HG03442 (cell line): Measurements from ENCODE around the gene NDFIP2.
"Not testable (repeated sequence)": the region's sequence is repeated elsewhere in the genome, so short reads cannot be mapped to it uniquely, and the experiment has no call there.

Experiments used
- ATAC-seq: cut with Tn5 transposase; IDR thresholded peaks from one replicate; pipeline ENCODE4 v1.9.1; 2021; ENCODE audit warnings: mild to moderate bottlenecking, moderate library complexity; ENCODE audit not compliant: unreplicated experiment

Gene NDFIP2

GRCh38 chr13:79531542-79532254, 50.7 kb downstream of the NDFIP2 start:
- ATAC-seq: no peak

- no peak for ATAC-seq
Observed at GRCh38 chr13:79532576-79532975, 51.6 kb downstream of the NDFIP2 start.

- no peak for ATAC-seq
Observed at GRCh38 chr13:79533781-79534400, 52.9 kb downstream of the NDFIP2 start.

- ATAC-seq: no peak
Observed at GRCh38 chr13:79534596-79534995, 53.6 kb downstream of the NDFIP2 start.

- ATAC-seq: no peak
Observed at GRCh38 chr13:79538757-79539156, 57.8 kb downstream of the NDFIP2 start.

GRCh38 chr13:79540504-79540903, 59.5 kb downstream of the NDFIP2 start:
- ATAC-seq: no peak

- ATAC-seq: peak; percentile 64
Observed at GRCh38 chr13:79541426-79542049, 60.6 kb downstream of the NDFIP2 start.

- no peak for ATAC-seq
Observed at GRCh38 chr13:79543883-79544282, 62.9 kb downstream of the NDFIP2 start.

- no peak for ATAC-seq
Observed at GRCh38 chr13:79547211-79548195, 66.5 kb downstream of the NDFIP2 start.

GRCh38 chr13:79548902-79549301, 67.9 kb downstream of the NDFIP2 start:
- no peak for ATAC-seq

GRCh38 chr13:79549355-79550106, 68.6 kb downstream of the NDFIP2 start:
- ATAC-seq: no peak

- no peak for ATAC-seq
Observed at GRCh38 chr13:79557666-79558065, 76.7 kb downstream of the NDFIP2 start.

GRCh38 chr13:79560954-79561353, 80.0 kb downstream of the NDFIP2 start:
- no peak for ATAC-seq

GRCh38 chr13:79562557-79562956, 81.6 kb downstream of the NDFIP2 start:
- no peak for ATAC-seq

GRCh38 chr13:79566118-79566517, 85.2 kb downstream of the NDFIP2 start:
- no peak for ATAC-seq

GRCh38 chr13:79571147-79571546, 90.2 kb downstream of the NDFIP2 start:
- no peak for ATAC-seq

GRCh38 chr13:79573892-79574291, 92.9 kb downstream of the NDFIP2 start:
- ATAC-seq: not testable (repeated sequence)

- no peak for ATAC-seq
Observed at GRCh38 chr13:79581870-79582315, 100.9 kb downstream of the NDFIP2 start.

- ATAC-seq: no peak
Observed at GRCh38 chr13:79582896-79583295, 101.9 kb downstream of the NDFIP2 start.

- ATAC-seq: no peak
Observed at GRCh38 chr13:79585033-79585432, 104.1 kb downstream of the NDFIP2 start.
